HepG2 (cell line): ENCODE results near the gene SERPINA9. TPM values are rescaled to one million over a fixed set of nuclear protein-coding genes. Genes with fewer than 3 reads are reported as not detected.
A peak's percentile ranks its signal among the peaks of the same experiment; 100 is the strongest.

Experiments used
- DNMT1 ChIP-seq: sonication (generic); formaldehyde crosslinking; IDR thresholded peaks from 2 replicates; pipeline ENCODE4 v1.5.1; 2020; ENCODE audit warnings: mild to moderate bottlenecking, missing genetic modification reagents
- GABPB1 ChIP-seq: IDR thresholded peaks from 2 replicates; pipeline ENCODE4 v1.6.1; 2016; ENCODE audit warnings: mild to moderate bottlenecking, missing genetic modification reagents, moderate library complexity, missing compliant biosample characterization
- HIC2 ChIP-seq: sonication (generic); formaldehyde crosslinking; IDR thresholded peaks from 2 replicates; pipeline ENCODE4 v1.9.0; 2022; ENCODE audit warnings: low read depth, missing genetic modification reagents
- REL ChIP-seq: sonication (generic); formaldehyde crosslinking; conservative IDR thresholded peaks from 2 replicates; pipeline ENCODE4 v1.8.0; 2022; ENCODE audit warnings: mild to moderate bottlenecking, missing genetic modification reagents, moderate library complexity
- TGIF2 ChIP-seq: IDR thresholded peaks from 2 replicates; pipeline ENCODE4 v1.6.1; 2016; ENCODE audit warnings: control low read depth, missing compliant biosample characterization
- UBTF ChIP-seq: sonication (generic); formaldehyde crosslinking; IDR thresholded peaks from 2 replicates; pipeline ENCODE4 v1.4.0; 2020; ENCODE audit warnings: mild to moderate bottlenecking, missing genetic modification reagents
- XRCC5 ChIP-seq: fragments of 200-400 bp; formaldehyde crosslinking; optimal IDR thresholded peaks from 2 replicates; pipeline ENCODE3; 2017; ENCODE audit warnings: mild to moderate bottlenecking, low read length
- ZBTB38 ChIP-seq: sonication (generic); formaldehyde crosslinking; IDR thresholded peaks from 2 replicates; pipeline ENCODE4 v1.5.1; 2020; ENCODE audit warnings: mild to moderate bottlenecking, missing genetic modification reagents
- ZNF12 ChIP-seq: sonication (generic); formaldehyde crosslinking; IDR thresholded peaks from 2 replicates; pipeline ENCODE4 v1.5.0; 2020; ENCODE audit warnings: missing genetic modification reagents
- ZNF605 ChIP-seq: sonication (generic); formaldehyde crosslinking; IDR thresholded peaks from 2 replicates; pipeline ENCODE4 v1.8.0; 2022; ENCODE audit warnings: mild to moderate bottlenecking, missing genetic modification reagents
- ZNF607 ChIP-seq: sonication (generic); formaldehyde crosslinking; IDR thresholded peaks from 2 replicates; pipeline ENCODE4 v1.5.1; 2020; ENCODE audit warnings: missing genetic modification reagents, mild to moderate bottlenecking, borderline replicate concordance
- ZNF878 ChIP-seq: sonication (generic); formaldehyde crosslinking; IDR thresholded peaks from 2 replicates; pipeline ENCODE4 v1.8.1; 2023; ENCODE audit warnings: mild to moderate bottlenecking, missing genetic modification reagents, moderate library complexity
- polyA plus RNA-seq, 8 experiments: library from polyadenylated mRNA; depleted of rRNA in 3 of 8; stranded (reverse) in 7 of 8; unstranded in 1 of 8; fragments of >200 nt; fragmentation: Illumina TruSeq in 4 of 8; extraction: Trizol in 4 of 8; gene quantifications; 2 replicates each; pipeline versions ENCODE4 v1.2.1 to v1.2.3, GENCODE V29; 2011 to 2016; ENCODE audit warnings: low read depth in 4 of 8, missing spikeins in 1 of 8, mixed read lengths in 1 of 8; ENCODE audit not compliant: insufficient read depth in 1 of 8
- total RNA-seq, 5 experiments: library from RNA; depleted of rRNA; stranded (reverse); fragments of >200 nt; fragmentation: Illumina TruSeq; extraction: Trizol; gene quantifications; 2 replicates each; pipeline ENCODE4 v1.2.3, GENCODE V29; 2016; ENCODE audit warnings: low read depth in 1 of 5
- TF ChIP-seq, protein P1 (sequence below), 2 experiments: sonication (generic) in 1 of 2; formaldehyde crosslinking in 1 of 2; IDR thresholded peaks; 2 replicates each; pipeline versions ENCODE4 v1.4.0 to v1.6.1; 2018 to 2020; ENCODE audit warnings: missing genetic modification reagents in 2 of 2, borderline replicate concordance in 1 of 2, low read depth in 1 of 2, mild to moderate bottlenecking in 1 of 2, missing biosample characterization in 1 of 2
- TF ChIP-seq, protein P2 (sequence below): IDR thresholded peaks from 2 replicates; pipeline ENCODE4 v1.6.1; 2016; ENCODE audit warnings: mild to moderate bottlenecking, missing biosample characterization, missing genetic modification reagents
- TF ChIP-seq, protein P3 (sequence below): sonication (generic); formaldehyde crosslinking; IDR thresholded peaks from 2 replicates; pipeline ENCODE4 v1.8.1; 2022; ENCODE audit warnings: low read depth, mild to moderate bottlenecking, missing genetic modification reagents

The SERPINA9 gene
- total and polyA plus RNA-seq, 2 of the 13 experiments (the other 11 are each of a cell fraction or from before 2014, with no cell fraction given) = 0.21 TPM; not detected in 1

DNA sequence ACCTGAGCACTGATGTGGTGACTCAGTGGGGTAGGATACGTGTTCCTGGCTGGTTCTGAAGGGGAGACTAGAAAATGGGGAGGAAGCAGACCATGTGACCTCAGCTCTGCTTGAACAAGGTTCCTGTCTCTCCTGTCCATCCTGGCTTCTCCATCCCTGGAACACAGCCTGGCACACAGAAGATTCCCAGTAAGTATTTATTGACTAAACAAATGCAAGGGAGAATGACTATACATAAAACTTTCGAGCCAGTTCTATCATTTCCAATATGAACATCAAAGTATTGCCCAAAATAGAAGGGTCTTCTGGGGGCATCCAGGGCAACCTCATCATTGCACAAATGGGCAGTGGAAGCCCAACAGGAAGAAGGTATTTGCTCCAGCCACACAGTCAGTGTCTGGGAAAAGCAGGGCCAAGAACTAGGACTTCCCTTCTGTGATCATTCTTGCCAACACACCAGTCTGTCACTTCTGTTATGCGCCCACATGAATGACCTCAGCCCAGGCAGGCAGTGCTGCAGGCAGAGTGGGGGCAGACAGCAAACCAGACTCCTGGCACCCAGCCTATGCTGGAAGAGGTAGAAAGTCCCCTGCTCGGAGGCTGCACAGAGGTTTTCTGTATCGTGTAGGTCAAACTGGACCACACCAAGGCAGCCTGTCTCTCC lies 5.6 kb upstream of the SERPINA9 start (continued):
- TF ChIP-seq, protein P1, sequence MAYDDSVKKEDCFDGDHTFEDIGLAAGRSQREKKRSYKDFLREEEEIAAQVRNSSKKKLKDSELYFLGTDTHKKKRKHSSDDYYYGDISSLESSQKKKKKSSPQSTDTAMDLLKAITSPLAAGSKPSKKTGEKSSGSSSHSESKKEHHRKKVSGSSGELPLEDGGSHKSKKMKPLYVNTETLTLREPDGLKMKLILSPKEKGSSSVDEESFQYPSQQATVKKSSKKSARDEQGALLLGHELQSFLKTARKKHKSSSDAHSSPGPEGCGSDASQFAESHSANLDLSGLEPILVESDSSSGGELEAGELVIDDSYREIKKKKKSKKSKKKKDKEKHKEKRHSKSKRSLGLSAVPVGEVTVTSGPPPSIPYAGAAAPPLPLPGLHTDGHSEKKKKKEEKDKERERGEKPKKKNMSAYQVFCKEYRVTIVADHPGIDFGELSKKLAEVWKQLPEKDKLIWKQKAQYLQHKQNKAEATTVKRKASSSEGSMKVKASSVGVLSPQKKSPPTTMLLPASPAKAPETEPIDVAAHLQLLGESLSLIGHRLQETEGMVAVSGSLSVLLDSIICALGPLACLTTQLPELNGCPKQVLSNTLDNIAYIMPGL (CRISPR knock-in tag; IDR thresholded peaks at IDR 0.05; ENCODE audit: borderline replicate concordance in 1 of 2, low read depth in 1 of 2) = 0 out of 4 replicates have a peak, but pooled peaks have one; percentile 5 to 13
- TF ChIP-seq ZBTB38 (CRISPR knock-in tag) (peak; percentile 15; the same call in 1 of the 2 replicates), HIC2 (CRISPR knock-in tag) (peak; percentile 28; the same call in 1 of the 2 replicates), REL (CRISPR knock-in tag) (no peak), GABPB1 (0 out of 2 replicates have a peak, but pooled peaks have one; percentile 6), TGIF2 (CRISPR knock-in tag) (0 out of 2 replicates have a peak, but pooled peaks have one; percentile 36), ZNF607 (CRISPR knock-in tag) (peak; percentile 53; the same call in 1 of the 2 replicates), ZNF605 (CRISPR knock-in tag) (peak; percentile 50; the same call in 1 of the 2 replicates), ZNF12 (CRISPR knock-in tag) (0 out of 2 replicates have a peak, but pooled peaks have one; percentile 34), XRCC5 (peak; percentile 57), ZNF878 (CRISPR knock-in tag) (no peak), DNMT1 (peak; percentile 70; the same call in 1 of the 2 replicates), UBTF (CRISPR knock-in tag) (peak; percentile 44; the same call in 1 of the 2 replicates)
- TF ChIP-seq, protein P2, sequence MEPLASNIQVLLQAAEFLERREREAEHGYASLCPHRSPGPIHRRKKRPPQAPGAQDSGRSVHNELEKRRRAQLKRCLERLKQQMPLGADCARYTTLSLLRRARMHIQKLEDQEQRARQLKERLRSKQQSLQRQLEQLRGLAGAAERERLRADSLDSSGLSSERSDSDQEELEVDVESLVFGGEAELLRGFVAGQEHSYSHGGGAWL = no peak
- TF ChIP-seq, protein P3, sequence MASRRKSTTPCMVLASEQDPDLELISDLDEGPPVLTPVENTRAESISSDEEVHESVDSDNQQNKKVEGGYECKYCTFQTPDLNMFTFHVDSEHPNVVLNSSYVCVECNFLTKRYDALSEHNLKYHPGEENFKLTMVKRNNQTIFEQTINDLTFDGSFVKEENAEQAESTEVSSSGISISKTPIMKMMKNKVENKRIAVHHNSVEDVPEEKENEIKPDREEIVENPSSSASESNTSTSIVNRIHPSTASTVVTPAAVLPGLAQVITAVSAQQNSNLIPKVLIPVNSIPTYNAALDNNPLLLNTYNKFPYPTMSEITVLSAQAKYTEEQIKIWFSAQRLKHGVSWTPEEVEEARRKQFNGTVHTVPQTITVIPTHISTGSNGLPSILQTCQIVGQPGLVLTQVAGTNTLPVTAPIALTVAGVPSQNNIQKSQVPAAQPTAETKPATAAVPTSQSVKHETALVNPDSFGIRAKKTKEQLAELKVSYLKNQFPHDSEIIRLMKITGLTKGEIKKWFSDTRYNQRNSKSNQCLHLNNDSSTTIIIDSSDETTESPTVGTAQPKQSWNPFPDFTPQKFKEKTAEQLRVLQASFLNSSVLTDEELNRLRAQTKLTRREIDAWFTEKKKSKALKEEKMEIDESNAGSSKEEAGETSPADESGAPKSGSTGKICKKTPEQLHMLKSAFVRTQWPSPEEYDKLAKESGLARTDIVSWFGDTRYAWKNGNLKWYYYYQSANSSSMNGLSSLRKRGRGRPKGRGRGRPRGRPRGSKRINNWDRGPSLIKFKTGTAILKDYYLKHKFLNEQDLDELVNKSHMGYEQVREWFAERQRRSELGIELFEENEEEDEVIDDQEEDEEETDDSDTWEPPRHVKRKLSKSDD (CRISPR knock-in tag) = 0 out of 2 replicates have a peak, but pooled peaks have one; percentile 27
